GM18868 (cell line): Measurements from ENCODE around the gene WNT4.
"Not testable (repeated sequence)": the region's sequence is repeated elsewhere in the genome, so short reads cannot be mapped to it uniquely, and the experiment has no call there.

Experiments used
- ATAC-seq: cut with Tn5 transposase; IDR thresholded peaks from one replicate; pipeline ENCODE4 v1.9.1; 2021; ENCODE audit warnings: mild to moderate bottlenecking, moderate library complexity; ENCODE audit not compliant: unreplicated experiment

Gene WNT4

DNA sequence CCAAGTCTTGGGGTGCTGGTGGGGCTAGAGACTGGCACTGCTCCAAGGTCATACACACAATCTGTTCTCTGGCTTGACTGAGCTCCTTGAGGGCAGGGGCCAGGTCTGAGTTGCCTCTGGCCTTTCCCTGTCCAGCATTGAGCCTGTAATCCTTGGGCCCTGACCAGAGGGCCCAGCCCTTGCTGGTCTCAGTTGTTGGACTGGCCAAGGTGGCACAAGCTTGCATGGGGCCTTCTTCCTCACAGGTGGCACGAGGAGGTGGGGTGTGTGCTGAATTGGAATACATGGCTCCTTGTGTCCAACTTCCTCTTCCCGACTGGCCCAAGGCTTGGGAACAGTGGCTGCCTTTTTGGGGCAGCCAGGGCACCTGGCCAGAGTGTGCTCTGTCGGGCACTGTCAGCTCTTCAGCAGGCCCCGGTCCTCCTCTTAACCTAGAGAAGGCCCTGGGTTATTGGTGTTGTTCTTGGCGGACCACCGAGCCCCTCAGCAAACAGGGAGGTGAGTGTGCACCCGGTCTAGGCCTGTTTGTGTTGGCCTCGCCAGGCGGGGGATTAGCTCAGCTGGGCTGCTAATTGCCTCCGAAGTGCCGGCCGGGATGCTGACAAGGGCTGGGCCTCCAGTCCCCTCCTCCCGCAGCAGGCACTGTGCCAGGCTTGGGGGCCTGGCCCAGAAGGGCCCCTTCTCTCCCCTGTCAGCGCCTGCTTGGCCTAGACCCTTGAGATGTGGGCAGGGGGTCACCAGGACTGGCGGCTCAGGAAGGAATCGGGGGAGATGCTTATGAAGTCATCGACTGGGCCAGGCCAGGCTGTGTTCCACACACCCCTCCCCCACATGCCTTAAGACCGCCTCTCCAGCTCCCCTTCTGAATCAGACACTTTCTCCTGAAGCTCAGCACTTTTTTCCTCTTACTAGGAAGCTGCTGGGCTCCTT is 28.5 kb downstream of the WNT4 start:
- no peak for ATAC-seq

- ATAC-seq, result no peak
Observed at GRCh38 chr1:22112554-22112953, 30.3 kb downstream of the WNT4 start.

DNA sequence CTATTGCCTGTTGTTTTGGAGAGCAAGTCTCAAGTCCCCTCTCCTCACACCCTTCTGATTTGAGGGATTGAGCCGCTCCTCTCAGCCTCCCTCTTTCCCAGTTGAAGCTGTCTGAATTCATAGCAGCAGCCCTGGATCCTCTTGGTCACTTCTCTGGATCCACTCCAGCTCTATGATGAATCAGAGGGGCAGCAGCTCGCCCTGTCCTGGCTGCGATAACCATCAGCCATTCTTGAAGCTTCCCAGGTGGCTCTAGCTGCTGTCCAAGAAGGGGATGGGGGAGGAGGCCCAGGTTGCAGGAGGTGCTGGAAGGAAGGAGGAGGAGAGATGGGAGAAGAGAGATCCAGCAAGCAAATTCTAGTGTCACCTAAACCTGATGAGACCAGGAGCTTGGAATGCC is 31.3 kb downstream of the WNT4 start:
- ATAC-seq, result no peak

DNA sequence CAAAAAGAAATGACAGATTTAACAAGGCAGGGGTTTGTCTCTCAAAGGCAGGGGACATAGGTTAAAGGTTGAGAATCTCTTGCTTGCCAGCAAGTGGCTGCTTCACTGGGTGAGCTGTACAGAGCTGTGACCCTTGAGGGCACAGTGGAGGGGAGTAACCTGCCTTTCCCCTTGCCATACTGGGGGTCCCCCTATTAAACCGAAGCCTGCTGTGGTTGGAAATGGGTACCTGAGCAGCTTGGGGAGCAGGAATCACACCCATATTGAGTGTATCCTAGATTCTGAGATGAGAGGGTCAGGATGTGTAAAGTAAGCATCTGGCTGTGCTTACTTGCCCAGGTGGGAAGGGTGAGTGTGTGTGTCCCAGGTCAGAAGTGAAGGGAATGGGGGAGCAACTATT is 31.8 kb downstream of the WNT4 start:
- ATAC-seq, result no peak

GRCh38 chr1:22110016-22110415 is 32.9 kb downstream of the WNT4 start:
- ATAC-seq, result no peak

DNA sequence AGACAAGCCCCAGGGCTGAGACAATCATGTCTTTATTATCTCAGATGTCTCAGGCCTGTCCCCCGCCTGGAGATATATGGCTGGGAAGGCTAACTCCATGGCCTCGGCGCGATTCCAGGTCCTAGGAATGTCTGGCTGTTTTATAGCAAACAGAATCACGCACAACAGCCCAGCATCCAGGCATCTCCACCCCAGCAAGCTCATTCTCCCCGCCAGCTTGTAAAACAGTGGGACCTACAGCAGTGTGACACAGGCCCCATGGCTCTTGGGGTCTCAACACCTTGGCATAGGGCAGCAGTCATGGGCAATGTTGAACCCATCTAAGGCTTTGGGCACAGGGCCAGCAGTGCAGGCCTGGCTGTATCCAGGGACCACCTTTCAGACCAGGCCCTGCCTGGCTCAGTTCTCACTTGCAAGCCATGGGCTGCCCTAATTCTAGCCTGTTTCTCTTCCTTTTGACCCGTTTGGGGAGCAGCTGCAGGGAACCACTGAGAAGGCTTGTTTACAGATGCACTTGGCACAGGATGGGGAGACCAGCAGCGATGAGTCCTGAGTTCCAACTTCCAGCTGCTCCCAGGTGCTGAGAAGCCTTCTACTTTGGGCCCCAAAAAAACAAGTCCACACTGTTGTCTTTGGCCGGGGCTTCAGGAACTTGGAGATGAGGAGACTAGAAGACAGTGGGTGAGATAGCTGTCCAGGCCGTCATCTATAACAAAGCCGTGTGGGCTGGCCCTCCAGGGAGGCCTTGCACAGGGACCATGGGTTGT is 34.4 kb downstream of the WNT4 start:
- ATAC-seq, result no peak

DNA sequence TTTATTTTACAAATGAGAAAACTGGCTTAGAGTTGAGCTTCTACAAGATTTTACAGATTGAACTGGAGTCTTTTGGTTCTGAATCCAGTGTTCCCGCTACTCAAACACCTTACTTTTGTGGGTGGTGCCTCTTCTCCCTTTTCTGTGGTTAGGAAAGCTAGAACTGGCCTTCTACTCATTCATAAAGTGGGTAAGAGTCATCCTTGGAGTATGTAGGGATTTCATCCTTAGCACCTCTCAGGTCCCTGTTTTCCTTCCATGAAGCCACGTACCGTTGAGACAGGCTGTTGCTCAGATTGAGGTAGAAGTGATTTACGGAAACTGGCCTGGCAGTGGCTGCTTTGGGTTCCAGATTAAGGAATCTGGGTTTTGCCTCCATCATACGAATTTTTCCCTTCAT is 35.8 kb downstream of the WNT4 start:
- ATAC-seq, result no peak

GRCh38 chr1:22105611-22106207 is 37.2 kb downstream of the WNT4 start:
- ATAC-seq, result no peak

DNA sequence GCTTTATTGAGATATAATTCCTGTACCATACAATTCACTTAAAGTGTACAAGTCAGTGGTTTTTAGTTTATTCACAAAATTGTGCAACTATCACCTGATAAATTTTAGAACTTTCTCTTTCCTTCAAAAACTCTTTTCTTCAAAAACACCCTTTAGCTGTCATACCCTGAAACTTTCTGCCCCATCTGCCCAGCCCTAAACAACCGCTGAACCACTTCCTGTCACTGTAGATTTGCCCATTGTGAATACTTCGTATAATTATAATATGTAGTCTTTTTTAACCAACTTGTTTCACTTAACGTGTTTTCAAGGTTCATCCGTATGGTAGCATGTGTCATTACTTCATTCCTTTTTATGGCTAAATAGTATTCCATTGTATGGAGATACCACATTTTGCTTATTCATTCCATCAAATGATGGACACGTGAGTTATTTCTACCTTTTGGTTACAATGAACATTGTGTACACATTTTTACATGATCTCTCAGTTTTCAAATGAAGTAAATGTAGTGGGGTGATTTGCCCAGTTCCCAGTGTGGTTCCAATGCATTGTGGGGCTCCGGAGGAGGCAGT is 37.9 kb downstream of the WNT4 start:
- no peak for ATAC-seq

DNA sequence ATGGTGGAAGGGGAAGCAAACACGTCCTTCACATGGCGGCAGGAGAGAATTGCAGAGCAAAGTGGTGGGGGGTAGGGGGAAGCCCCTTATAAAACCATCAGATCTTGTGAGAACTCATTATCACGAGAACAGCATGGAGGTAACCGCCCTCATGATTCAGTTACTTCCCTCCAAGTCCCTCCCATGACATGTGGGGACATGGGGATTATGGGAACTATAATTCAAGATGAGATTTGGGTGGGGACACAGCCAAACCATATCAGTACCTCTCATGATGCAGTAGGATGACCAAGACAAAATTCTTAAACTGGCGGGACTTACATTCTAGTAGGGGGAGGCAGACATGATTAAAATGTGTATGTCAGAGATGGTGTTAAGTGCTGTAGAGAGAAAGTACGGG is 38.8 kb downstream of the WNT4 start:
- ATAC-seq, result no peak

DNA sequence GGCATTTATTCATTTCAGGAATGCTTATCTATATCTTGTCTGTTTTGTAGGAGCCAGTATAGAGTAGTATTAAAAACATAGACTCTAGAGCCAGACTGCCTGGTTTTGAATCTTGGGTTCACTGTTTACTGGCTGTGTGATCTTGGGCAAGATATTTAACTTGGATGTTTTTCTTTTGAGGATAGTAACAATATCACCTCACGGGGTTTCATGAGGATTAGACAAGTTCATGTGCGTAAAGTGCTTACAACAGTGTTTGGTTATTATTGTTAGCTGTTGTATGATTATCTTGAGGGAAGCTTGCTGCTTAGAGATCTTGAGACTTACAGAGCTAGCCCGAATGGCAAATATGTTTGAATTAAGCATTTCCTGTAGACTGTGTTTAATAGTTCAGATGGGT is 40.2 kb downstream of the WNT4 start:
- ATAC-seq, result no peak

GRCh38 chr1:22101995-22102394 is 40.9 kb downstream of the WNT4 start:
- ATAC-seq, result no peak

- ATAC-seq, result no peak
Observed at GRCh38 chr1:22101199-22101598, 41.7 kb downstream of the WNT4 start.

GRCh38 chr1:22100168-22100567 is 42.7 kb downstream of the WNT4 start:
- ATAC-seq, result no peak

- ATAC-seq, result no peak
Observed at GRCh38 chr1:22098752-22099151, 44.1 kb downstream of the WNT4 start.

GRCh38 chr1:22096463-22096862 is 46.4 kb downstream of the WNT4 start:
- ATAC-seq, result no peak

GRCh38 chr1:22096036-22096435 is 46.9 kb downstream of the WNT4 start:
- no peak for ATAC-seq

GRCh38 chr1:22093513-22093912 is 49.4 kb downstream of the WNT4 start:
- no peak for ATAC-seq

DNA sequence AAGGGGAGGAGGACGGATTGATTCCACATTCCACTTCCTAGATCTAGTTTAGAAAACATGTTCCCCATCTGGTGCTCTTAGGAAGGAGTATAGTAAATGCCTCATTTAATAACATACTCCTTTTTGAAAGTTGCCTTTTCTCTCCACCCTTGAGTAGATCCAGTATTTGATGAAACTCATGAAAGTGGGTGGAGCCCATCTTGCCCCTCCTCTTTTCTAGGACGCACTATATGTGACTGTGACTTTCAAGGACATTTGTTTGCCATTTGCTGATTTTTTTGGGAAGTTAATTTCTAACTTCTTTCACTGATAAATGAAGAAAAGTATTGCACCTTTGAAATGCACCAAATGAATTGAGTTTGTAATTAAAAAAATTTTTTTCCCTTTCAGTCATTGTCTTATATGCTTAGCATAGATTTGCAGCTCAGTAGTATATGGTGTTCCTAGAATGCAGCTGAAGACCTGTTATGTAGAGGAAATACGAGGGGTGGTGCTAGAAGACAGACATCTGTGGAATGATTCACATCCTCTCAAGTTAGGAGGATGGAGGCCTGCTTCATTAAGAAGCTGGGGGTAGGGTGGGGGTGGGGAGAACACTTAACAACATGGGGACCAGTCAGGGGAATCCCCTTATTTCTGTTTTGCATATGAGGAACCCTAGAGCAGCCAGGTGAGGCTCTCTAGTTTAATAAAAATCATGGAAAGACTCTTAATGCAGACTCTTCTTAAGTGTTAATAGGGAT is 50.7 kb downstream of the WNT4 start:
- not testable (repeated sequence) for ATAC-seq

- ATAC-seq, result no peak
Observed at GRCh38 chr1:22090867-22091266, 52.0 kb downstream of the WNT4 start.

DNA sequence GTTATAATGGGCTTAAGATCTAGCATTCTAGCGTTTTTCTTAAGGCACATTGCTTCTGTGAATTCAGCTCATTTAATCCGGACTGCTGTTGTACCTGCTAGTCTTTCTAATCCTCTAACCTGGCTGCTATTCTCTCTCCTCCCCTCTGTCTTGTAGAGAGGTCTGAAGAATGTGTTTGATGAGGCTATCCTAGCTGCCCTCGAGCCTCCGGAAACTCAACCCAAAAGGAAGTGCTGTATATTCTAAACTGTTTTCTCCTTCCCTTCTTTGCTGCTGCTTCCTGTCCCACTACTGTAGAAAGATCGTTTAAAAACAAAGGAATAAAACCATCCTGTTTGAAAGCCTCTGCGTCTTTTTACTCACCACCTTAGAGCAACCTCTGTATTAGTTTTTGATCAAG is 53.1 kb downstream of the WNT4 start:
- no peak for ATAC-seq
